Stimulated activated CD8-positive, alpha-beta memory T cell treated with anti-CD3 and anti-CD28 coated beads, Interleukin-15, amount 100 ng/mL, for 1 hour (primary cell): ENCODE measurements around the gene GHRL.
A peak's percentile ranks its signal among the peaks of the same experiment; 100 is the strongest.

ENCODE experiments used
- DNase-seq: peaks from one replicate; pipeline ENCODE4 v3.0.0-alpha.2; 2020; ENCODE audit warnings: low read depth

The GHRL gene

DNA sequence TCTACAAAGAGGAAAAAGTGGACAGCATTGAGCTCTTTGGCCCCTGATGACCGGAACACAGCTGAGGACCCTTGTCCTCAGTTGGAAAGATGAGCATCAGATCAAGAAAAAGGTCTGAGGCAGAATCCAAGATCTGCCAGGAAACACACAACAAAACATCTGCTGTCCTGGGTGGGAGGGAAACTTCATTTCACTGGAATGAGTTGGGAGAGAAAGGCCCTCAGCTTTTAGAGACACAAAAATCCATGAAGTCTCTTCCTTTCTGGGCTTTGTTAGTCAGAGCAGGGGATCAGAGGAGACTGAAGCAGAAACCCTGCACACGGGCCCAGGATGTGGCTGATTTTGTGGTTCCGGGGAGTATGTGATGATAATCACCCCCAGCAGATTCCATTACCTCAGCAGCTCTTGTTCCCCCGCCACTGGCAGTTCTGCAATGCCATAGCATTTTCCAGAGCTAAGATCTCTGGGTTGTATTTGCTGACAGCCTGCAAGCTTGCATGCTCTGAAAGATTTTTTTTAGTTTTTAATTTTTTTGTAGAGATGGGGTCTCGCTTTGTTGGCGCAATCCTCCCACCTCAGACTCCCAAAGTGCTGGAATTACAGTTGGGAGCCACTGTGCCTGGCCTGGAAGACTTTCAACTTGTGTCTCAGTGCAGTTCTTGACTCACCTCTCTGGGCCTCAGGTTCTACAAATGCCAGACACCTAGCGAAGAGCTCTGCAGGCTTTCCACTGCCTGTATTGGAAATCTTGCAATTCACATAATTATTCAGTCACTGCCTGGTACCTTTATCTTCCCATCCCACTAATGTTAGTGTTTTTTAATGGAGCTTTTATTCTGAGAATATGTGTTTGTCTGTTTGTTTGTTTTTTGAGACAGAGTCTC is 50.3 kb downstream of the GHRL start:
- DNase-seq, result peak; percentile 52

DNA sequence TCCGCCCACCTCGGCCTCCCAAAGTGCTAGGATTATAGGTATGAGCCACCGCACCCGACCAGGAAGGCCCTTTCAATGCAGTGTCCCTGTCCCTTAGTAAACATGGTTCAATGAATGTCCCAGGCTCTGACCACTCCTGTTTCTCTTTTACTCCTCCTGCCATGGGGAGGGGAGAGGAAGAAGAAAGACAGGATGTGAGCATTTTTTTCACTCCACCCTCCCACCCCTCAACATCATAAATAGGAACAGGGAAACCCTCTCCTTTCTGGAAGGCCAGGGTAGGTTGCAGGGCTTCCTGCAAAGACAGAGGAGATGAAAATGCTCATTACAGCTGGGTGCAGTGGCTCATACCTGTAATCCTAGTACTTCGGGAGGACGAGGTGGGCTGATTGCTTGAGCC is 51.9 kb downstream of the GHRL start:
- DNase-seq, result no peak

DNA sequence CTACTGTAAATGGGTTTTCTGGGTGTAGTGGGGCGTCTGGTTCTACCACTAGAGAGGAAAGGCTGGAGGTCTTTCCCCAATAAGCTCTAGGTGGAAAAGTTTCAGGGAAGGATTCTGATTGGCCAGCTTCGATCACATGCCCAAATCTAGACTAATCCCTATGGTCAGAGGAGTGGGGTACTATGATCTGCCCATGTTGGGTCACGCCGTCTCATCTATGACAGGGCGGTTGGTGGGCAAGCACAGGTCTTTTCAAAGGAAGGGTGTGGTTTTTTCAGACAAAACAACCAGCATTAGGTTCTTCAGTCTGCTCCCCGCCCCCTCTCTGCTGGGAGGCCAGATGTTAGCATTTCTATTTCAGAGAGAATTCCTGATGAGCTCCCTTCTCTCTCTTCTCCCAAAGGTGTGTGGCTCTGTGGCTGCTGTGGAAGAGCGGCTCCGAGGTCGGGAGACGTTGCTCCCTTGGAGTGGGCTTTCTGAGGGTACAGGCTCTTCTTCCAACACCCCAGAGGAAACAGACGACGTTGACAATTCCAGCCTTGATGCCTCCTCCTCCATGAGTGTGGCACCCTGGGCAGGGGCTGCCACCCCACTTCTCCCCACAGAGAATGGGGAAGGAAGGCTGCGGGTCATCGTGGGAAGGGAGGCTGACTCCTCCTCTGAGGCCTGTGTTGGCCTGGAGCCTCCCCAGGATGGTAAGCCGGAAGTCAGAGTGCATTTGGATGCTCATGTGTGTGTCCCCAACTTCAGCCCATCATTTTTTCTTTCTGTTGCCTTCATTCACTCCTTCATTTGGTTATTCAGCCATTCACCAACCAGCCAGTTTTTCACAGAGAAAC is 54.2 kb downstream of the GHRL start:
- no peak for DNase-seq
